NCI-H226 (cell line): Measurements from ENCODE around the gene BPIFA3.
"Not testable (repeated sequence)": the region's sequence is repeated elsewhere in the genome, so short reads cannot be mapped to it uniquely, and the experiment has no call there.

Source experiments
- DNase-seq: peaks from one replicate; pipeline ENCODE4 v3.0.0-alpha.2; 2015

Gene BPIFA3

GRCh38 chr20:33217052-33217451, at the start of gene BPIFA3:
Gene BPIFA3 (plus strand): TSS chr20:33217352. CDS start chr20:33217537, 185 bp downstream.
- DNase-seq: no peak

- DNase-seq: no peak
Measured at GRCh38 chr20:33167859-33168258, 49.3 kb upstream of the BPIFA3 start, which contains the start of gene BPIFA2. Gene BPIFA2 (plus strand): TSS chr20:33168159. CDS start chr20:33169146, 987 bp downstream.

- DNase-seq: no peak
Measured at GRCh38 chr20:33169176-33169794, 47.9 kb upstream of the BPIFA3 start.

- no peak for DNase-seq
Measured at GRCh38 chr20:33172781-33173180, 44.4 kb upstream of the BPIFA3 start.

- DNase-seq: no peak
Measured at GRCh38 chr20:33175123-33175522, 42.0 kb upstream of the BPIFA3 start.

GRCh38 chr20:33176101-33176500, 41.1 kb upstream of the BPIFA3 start:
- no peak for DNase-seq

- DNase-seq: no peak
Measured at GRCh38 chr20:33177866-33178265, 39.3 kb upstream of the BPIFA3 start.

- DNase-seq: peak; percentile 41
Measured at GRCh38 chr20:33178726-33179125, 38.4 kb upstream of the BPIFA3 start.

GRCh38 chr20:33180169-33180568, 37.0 kb upstream of the BPIFA3 start:
- DNase-seq: no peak

- no peak for DNase-seq
Measured at GRCh38 chr20:33181482-33182093, 35.6 kb upstream of the BPIFA3 start.

GRCh38 chr20:33183312-33183711, 33.8 kb upstream of the BPIFA3 start:
- no peak for DNase-seq

- not testable (repeated sequence) for DNase-seq
Measured at GRCh38 chr20:33185031-33185590, 32.0 kb upstream of the BPIFA3 start.

GRCh38 chr20:33187491-33187890, 29.7 kb upstream of the BPIFA3 start:
- no peak for DNase-seq

GRCh38 chr20:33188421-33188820, 28.7 kb upstream of the BPIFA3 start:
- DNase-seq: no peak

GRCh38 chr20:33191484-33191883, 25.7 kb upstream of the BPIFA3 start:
- DNase-seq: no peak

GRCh38 chr20:33191955-33192354, 25.2 kb upstream of the BPIFA3 start:
- DNase-seq: no peak

- DNase-seq: no peak
Measured at GRCh38 chr20:33192912-33193501, 24.1 kb upstream of the BPIFA3 start.

- no peak for DNase-seq
Measured at GRCh38 chr20:33199026-33199425, 18.1 kb upstream of the BPIFA3 start.

GRCh38 chr20:33202451-33202850, 14.7 kb upstream of the BPIFA3 start:
- DNase-seq: no peak

- no peak for DNase-seq
Measured at GRCh38 chr20:33203444-33203843, 13.7 kb upstream of the BPIFA3 start.

GRCh38 chr20:33209789-33210188, 7.4 kb upstream of the BPIFA3 start:
- peak; percentile 59 for DNase-seq

GRCh38 chr20:33210371-33210770, 6.8 kb upstream of the BPIFA3 start:
- DNase-seq: no peak

GRCh38 chr20:33211817-33212424, 5.2 kb upstream of the BPIFA3 start:
- DNase-seq: peak; percentile 20

GRCh38 chr20:33224399-33224798, 7.2 kb downstream of the BPIFA3 start:
- no peak for DNase-seq
